Sigmoid colon (tissue), 4 donors: ENCODE measurements around the gene CCDC187.

Source experiments
- CTCF ChIP-seq, 4 experiments: fragments of 450-650 bp in 3 of 4; fragments of 200-600 bp in 1 of 4; IDR thresholded peaks; one replicate each; pipeline ENCODE4 v1.5.1; 2016 to 2019; ENCODE audit warnings: antibody characterized with exemption in 4 of 4, mild to moderate bottlenecking in 3 of 4, moderate library complexity in 2 of 4
- POLR2A ChIP-seq, 2 donors: fragments of 450-650 bp; IDR thresholded peaks; one replicate each; pipeline ENCODE4 v1.6.1; 2016; ENCODE audit warnings: antibody characterized with exemption in 2 of 2, mild to moderate bottlenecking in 2 of 2, moderate library complexity in 2 of 2
- POLR2AphosphoS5 ChIP-seq, 4 donors: sonication (generic); formaldehyde crosslinking; IDR thresholded peaks; one replicate each; pipeline ENCODE4 v1.6.1; 2017; ENCODE audit warnings: antibody characterized with exemption in 4 of 4

DNA sequence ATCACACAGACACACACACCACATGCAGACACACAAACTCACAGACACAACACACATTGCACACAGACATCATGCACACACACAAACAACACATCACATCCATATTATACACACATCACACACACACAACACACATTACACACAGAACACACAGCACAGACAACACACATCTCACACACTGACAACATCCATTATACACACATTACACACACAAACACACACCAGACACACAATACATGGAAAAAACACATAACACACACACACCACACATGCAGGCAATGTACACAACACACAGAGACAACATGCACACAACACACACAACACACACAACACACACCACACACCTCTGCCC, 4.8 kb upstream of the CCDC187 start:
- TF ChIP-seq CTCF (IDR thresholded peaks at IDR 0.05) (no peak), POLR2A (IDR thresholded peaks at IDR 0.05) (no peak), POLR2AphosphoS5 (IDR thresholded peaks at IDR 0.05) (no peak)
